HG03060 (cell line): Measurements from ENCODE around the gene CIC.
"Not testable (repeated sequence)": the region's sequence is repeated elsewhere in the genome, so short reads cannot be mapped to it uniquely, and the experiment has no call there.

Source experiments
- ATAC-seq: cut with Tn5 transposase; IDR thresholded peaks from one replicate; pipeline ENCODE4 v1.9.1; 2021; ENCODE audit warnings: low read depth, moderate number of reproducible peaks; ENCODE audit not compliant: unreplicated experiment

CIC gene

GRCh38 chr19:42325896-42326771 is 57.1 kb downstream of the CIC start:
- peak; percentile 10 for ATAC-seq

- no peak for ATAC-seq
These were observed 57.9 kb downstream of the CIC start for GRCh38 chr19:42326969-42327368.

GRCh38 chr19:42327381-42327780 is 58.3 kb downstream of the CIC start:
- no peak for ATAC-seq

GRCh38 chr19:42328106-42328505 is 59.1 kb downstream of the CIC start:
- no peak for ATAC-seq

DNA sequence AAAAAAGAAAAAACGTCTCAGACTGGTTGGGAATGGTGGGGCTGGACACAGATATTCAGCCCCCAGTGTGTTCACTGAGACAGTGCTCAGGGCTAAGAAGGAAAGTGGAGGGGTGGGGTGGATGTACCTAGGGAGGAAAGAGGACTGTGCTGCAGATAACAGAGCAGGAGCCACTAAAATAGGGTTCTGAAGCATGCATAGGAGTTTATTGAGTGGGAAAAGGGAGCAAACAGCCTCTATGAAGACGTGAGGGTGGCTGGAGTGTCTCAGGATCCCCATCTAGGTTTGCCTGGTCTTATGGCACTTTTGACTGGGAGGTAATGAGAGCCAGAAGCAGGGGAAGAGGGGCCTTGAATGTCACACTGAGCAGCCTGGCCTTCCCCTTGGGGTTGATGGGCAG is 59.8 kb downstream of the CIC start:
- no peak for ATAC-seq

DNA sequence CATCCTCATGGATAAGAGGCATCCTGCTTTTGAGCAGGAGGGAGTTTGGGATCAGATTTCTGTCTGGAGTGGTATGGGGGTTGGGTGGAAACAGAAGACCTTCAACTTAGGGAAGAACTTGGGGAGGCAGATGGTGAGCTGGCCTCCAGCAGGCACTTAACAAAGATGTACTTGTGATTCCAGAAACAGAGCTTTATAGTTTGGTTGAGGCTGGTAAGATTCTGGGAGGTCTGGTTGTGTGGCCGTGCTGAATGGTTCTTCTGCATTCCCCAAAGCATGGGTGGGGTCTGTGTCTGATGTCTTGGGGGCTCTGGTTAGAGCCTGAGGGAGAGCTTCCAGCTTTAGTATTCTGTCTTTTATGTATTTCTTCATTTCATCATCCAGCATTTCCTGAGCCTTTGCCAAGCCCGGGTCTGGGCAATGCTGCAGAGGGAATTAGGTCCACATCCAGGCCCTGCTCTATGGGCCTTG is 61.2 kb downstream of the CIC start:
- ATAC-seq: no peak

DNA sequence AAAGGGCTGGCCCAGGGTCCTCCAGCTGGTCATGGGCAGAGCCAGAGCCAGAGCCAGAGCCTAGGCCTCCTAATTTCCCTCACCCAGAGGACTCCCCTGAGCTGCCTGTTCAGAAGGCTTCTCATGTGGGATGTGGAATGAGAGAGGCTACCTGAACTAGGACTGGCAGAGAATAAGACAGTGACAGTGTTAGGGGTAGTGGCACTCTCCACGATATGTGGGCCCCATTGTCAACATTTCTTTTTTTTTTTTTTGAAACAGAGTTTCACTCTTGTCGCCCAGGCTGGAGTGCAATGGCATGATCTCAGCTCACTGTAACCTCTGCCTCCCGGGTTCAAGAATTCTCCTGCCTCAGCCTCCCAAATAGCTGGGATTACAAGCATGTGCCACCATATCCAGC is 62.3 kb downstream of the CIC start:
- not testable (repeated sequence) for ATAC-seq

DNA sequence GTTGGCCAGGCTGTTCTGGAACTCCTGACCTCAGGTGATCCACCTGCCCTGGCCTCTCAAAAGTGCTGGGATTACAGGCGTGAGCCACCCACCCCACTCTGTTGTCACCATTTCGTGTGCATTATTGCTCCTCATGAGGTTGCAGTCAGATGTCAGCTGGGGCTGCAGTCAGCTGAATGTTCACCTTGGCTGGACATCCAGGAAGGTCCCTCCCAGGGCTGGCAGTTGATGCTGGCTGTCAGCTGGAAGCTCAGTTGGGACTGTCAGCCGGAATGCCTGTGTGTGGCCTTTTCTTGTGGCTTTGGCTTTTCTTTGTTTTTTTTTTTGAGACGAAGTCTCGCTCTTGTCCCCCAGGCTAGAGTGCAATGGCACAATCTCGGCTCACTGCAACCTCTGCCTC is 63.0 kb downstream of the CIC start:
- no peak for ATAC-seq

DNA sequence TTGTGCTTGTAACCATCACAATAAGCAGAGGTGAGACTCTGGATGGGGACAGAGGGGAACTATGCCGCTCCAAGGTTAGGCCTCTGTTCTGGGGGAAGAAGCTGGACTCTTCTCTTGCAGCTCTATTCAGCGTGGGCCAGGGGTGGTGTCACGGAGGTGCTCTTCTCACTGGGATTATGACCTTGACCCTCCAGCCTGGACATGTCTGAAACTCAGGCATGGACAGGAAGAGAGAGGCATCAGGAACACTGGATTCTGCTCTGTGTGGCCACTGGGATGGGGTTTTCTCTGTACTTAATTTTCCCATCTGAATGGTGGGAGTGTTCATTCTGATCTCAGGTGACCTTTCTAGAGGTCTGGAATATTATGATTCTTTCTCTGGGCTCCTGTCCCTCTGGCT is 64.0 kb downstream of the CIC start:
- ATAC-seq: no peak

- ATAC-seq: no peak
These were observed 65.1 kb downstream of the CIC start for GRCh38 chr19:42333975-42334696.

DNA sequence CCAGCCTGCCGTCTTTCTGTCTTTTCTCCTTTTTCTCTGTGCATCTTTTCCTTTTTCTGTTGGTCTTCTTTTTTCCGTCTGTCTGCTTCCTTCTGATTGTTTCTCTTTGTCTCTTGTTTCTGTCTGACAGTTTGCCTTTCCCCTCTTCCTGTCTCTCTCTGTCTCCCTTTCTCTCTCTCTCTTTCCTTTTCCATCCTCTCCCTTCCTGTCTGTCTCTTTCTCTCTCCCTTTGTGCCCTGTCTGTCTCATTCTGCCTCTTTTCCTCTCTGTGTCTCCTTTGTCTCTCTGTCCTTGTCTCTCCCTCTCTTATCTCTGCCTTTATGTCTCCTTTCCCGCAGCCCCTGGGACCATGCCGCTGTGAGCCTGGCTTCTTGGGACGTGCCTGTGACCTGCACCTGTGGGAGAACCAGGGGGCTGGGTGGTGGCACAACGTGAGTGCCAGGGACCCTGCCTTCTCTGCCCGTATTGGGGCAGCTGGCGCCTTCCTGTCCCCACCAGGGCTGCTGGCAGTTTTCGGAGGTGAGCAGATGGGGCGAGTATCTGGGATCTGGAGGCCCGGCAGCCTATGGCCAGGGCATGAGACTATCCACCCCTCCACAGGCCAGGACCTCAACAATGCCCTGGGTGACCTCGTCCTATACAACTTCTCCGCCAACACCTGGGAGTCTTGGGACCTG is 65.8 kb downstream of the CIC start:
- ATAC-seq: no peak

- no peak for ATAC-seq
These were observed 66.4 kb downstream of the CIC start for GRCh38 chr19:42335374-42335936.

- no peak for ATAC-seq
These were observed 66.9 kb downstream of the CIC start for GRCh38 chr19:42335971-42336370.

DNA sequence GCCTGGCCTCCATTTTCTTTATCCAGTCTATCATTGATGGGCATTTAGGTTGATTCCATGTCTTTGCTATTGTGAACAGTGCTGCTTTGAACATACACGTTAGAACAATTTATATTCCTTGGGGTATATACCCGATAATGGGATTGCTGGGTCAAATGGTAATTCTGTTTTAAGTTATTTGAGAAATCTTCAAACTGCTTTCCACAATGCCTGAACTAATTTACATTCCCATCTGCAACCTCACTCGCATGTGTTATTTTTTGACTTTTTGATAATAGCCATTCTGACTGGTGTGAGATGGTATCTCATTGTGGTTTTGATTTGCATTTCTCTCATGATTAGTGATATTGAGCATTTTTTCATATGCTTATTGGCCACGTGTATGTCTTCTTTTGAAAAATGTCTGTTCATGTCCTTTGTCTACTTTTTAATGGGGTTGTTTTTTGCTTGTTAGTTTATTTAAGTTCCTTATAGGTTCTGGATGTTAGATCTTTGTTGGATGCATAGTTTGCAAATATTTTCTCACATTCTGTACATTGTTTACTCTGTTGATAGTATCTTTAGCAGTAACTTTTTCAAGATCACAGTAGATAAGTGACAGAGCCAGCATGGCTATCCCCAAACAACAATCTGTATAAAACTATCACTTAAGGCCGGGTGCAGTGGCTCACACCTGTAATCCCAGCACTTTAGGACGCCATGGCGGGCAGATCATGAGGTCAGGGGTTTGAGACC is 70.2 kb downstream of the CIC start:
- ATAC-seq: not testable (repeated sequence)

- ATAC-seq: not testable (repeated sequence)
These were observed 70.9 kb downstream of the CIC start for GRCh38 chr19:42339922-42340321.

DNA sequence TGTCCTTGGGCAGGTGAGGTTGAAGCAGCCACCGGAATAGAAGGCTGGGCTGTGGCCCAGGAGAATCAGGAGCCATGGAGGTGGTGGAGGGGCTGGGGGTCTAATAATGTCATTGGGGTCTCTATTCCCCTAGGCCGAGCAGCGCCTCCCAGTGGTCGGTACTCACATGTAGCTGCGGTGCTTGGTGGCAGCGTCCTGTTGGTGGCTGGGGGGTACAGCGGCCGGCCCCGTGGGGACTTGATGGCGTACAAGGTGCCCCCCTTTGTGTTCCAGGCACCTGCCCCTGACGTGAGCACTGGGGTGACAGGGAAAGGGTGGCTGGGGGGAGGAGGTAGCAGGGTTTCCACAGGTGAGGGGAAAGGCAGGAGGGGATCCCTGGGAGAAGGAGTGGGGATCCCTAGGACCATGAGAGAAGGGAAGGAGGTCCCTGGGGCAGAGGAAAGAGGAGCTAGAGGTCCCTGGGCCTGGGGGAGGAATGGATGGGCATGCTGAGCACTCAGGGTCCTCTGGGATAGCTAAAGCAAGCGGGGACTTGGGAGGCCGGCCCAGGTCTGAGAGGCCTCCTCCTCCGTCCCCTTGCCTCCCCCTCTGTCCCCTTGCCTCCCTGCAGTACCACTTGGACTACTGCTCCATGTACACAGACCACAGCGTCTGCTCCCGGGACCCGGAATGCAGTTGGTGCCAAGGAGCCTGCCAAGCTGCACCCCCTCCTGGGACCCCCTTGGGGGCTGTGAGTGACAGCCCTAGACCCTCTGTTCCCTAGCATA is 74.5 kb downstream of the CIC start:
- ATAC-seq: no peak

GRCh38 chr19:42344336-42344893 is 75.4 kb downstream of the CIC start:
- ATAC-seq: no peak
